HG02870 (cell line): Measurements from ENCODE around the gene FBXO7.
"Not testable (repeated sequence)": the region's sequence is repeated elsewhere in the genome, so short reads cannot be mapped to it uniquely, and the experiment has no call there.

Experiments
- ATAC-seq: cut with Tn5 transposase; IDR thresholded peaks from one replicate; pipeline ENCODE4 v1.9.1; 2021; ENCODE audit warnings: mild to moderate bottlenecking, moderate library complexity; ENCODE audit not compliant: unreplicated experiment

Gene FBXO7

GRCh38 chr22:32474635-32475467 is at the start of gene FBXO7:
Gene FBXO7, plus strand, starts transcription at chr22:32474811. Its CDS starts 192 bp downstream, at chr22:32475003.
- ATAC-seq: peak; percentile 56

DNA sequence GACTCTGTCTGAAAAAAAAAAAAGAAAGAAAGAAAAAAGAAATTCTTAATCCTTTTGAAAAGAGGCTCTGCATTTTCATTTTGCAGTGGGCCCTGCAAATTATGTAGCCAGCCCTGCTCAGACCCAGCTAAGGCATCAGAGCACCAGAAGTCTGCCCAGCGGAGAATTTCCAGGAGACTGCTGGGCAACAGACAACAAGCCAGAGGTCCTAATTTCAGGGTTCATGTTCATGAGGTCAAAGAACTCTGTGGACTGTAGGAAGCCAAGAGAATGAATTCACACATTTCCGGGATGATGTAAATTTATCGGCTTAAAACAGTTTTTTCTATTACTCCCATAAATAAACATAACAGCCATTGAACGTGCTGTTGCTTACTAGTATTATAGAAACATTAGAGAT is 47.7 kb upstream of the FBXO7 start:
- ATAC-seq: no peak

GRCh38 chr22:32430352-32430751 is 44.3 kb upstream of the FBXO7 start:
- ATAC-seq: no peak

DNA sequence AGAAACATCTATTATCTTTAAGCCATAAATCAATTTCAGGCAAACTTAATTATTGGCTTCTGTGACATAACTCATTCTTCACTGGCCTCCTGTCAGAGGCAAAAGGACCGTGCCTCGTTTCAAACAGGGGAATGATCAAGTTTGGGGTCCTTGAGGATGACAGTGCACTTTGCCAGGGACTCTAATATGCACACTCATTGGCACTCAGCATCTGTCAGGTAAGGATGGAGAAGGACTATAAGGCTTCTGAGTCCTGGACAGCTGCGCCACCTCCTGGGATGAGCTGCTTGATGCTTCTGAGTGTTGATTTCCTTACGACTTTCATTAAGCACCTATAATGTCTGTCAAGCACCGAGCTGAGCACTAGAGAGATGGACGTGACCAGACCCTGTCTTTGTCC is 30.5 kb upstream of the FBXO7 start:
- no peak for ATAC-seq

- ATAC-seq: no peak
Measured at GRCh38 chr22:32446321-32446720, 28.3 kb upstream of the FBXO7 start.

DNA sequence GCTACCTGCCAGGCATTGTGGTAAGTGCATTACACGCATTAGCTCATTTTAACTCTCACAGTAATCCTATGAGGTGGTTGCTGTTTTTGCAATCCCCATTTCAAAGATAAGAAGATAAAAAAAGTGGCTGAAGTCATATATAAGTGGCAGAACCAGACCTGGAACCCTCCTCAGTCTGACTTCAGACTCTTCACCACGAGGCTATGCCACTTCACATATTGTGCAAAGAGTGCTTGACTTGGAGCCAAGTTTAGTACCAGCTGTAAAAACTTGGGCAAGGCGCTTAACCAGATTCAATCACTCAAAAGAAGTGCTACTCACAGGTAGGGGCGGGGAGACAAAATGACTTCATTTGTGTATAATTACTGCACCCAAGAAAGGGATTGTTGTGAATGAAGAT is 25.6 kb upstream of the FBXO7 start:
- no peak for ATAC-seq

- ATAC-seq: no peak
Measured at GRCh38 chr22:32457031-32457430, 17.6 kb upstream of the FBXO7 start.

DNA sequence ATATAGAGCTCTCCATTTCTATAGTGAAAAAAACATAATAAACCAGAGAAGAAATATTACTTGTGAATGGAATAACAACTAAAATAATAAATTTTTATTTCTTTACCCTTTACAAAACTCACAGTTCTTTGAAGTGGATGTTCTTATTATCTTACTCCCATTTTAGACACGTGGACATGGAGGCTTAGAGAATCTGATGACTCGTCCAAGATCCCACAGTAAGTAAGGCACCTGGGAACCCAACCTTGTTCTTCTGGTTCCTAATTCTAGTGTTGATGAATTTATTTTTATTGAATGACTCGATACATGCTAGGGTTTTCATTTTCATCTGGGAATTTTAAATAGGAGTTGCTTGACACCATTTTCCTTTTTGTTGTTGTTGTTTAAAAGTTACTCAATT is 12.2 kb upstream of the FBXO7 start:
- no peak for ATAC-seq

DNA sequence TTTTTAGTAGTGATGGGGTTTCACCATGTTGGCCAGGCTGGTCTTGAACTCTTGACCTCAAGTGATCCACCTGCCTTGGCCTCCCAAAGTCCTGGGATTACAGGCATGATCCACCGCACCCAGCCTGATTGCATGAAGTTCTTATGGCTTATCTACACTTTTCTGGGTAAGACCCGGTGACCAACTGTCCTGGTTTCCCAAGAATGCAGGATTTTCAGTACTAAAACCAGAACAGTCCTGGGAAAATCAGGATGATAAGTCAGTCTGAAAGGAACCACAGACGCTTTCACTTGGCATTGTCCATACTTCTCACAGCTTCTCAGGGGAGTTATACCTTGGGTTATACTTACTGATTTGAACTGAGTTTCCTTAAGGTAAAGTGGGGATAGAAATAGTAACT is 8.9 kb upstream of the FBXO7 start:
- no peak for ATAC-seq

DNA sequence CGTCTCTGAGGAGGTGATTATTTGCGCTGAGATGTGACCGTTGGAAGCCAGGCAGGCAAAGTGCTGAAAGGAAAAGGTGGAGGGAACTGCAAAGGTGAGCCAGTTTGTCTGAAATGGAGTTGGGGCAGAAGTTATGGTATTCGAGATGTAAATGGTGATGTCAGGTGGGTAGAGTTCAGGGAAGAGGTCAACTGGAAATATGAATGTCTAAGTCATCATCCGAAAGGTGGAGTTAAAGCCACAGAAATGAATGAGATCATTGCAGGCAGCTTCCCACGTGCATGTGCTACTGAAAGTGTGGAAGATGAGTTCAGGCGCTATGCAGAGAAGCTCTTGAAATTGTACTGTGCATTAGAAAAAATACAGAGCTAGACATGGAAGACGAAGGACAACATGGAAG is 8.1 kb upstream of the FBXO7 start:
- ATAC-seq: no peak

DNA sequence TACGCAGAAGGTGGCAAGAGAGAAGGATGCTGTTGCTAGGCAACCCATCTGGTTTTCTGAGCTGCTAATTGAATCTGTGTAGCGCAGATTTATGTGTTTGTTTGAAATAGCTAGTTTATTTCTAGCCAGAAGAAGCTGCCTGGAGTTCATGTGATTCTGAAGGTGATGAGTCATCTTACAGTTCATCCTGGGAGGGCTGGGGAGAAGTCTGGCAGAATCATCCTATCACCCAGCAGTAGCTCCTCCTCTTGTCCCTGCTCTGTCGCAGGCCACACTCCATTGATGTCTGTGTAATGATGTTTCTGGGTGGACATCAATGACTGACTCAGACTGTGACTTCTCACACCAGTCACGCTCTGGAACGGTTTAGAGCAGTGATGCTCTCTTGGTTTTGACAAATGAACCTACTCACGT is 4.8 kb upstream of the FBXO7 start:
- ATAC-seq: no peak

- ATAC-seq: no peak
Measured at GRCh38 chr22:32473388-32473952, 1.1 kb upstream of the FBXO7 start.

GRCh38 chr22:32475468-32476010 is 928 bp downstream of the FBXO7 start:
- ATAC-seq: peak; percentile 20

- ATAC-seq: no peak
Measured at GRCh38 chr22:32476281-32477195, 1.9 kb downstream of the FBXO7 start.

GRCh38 chr22:32477596-32477995 is 3.0 kb downstream of the FBXO7 start:
- no peak for ATAC-seq

DNA sequence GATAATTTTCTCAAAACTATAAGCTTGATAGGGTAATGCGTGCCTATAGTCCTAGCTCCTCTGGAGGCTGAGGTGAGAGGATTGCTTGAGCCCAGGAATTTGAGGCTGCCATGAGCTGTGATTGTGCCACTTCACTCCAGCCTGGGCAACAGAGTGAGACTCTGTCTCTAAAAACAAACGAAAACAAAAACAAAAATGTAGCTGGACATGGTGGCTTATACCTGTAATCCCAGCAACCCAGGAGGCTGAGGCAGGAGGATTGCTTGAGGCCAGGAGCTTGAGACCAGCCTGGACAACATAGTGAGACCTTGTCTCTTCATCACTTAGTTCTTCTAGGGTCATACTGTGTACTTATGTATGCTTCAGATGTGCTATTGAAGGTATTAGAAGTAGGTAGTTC is 3.9 kb downstream of the FBXO7 start:
- ATAC-seq: not testable (repeated sequence)

DNA sequence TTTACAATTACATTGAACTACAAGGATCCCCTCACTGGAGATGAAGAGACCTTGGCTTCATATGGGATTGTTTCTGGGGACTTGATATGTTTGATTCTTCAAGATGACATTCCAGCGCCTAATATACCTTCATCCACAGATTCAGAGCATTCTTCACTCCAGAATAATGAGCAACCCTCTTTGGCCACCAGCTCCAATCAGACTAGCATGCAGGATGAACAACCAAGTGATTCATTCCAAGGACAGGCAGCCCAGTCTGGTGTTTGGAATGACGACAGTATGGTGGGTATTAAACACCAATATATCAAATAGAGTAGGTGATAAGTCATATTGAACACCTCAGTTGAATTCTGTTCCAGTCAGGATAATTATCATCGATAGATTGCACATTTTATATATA is 4.4 kb downstream of the FBXO7 start:
- no peak for ATAC-seq

- ATAC-seq: no peak
Measured at GRCh38 chr22:32480238-32480637, 5.6 kb downstream of the FBXO7 start.

GRCh38 chr22:32482708-32483107 is 8.1 kb downstream of the FBXO7 start:
- peak; percentile 87 for ATAC-seq

DNA sequence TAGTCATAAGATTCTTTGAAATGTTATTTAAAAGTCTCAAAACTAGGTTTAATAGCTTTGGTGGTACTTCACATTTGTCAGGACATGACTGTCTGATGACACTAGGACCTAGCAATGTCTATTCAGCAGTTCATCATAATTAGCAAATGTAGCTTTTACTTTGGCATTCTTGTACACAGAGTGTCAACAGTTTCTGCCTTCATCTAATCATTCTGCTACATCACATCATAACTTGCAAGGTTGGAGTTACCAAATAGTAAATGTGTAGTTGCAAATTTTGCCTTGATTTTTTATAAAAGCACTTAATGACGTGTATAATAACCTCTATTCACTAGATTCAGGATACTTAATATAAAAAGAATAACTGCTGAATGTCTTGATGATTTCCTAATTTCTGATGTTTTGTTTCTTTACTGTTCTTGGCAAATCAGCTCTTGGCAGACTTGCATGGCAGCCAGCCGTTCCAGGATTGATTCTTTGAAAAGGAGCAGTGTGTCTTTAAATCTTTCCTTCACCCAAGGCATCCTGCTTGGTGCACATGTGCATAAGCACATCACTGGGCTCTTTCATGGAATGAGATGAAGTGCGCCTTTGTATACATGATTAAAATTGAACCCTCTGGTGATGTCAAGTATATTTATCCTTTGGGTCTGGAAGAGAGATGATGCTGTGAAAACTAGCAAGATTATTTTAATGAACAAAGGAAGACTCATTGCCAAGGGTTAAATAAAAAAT is 12.2 kb downstream of the FBXO7 start:
- no peak for ATAC-seq

GRCh38 chr22:32487461-32487860 is 12.8 kb downstream of the FBXO7 start:
- ATAC-seq: no peak
